HepG2 (cell line): ENCODE measurements around the gene PRKCSH. TPM values are rescaled to one million over a fixed set of nuclear protein-coding genes. Genes with fewer than 3 reads are reported as not detected.

Experiments
- CHD2 ChIP-seq: IDR thresholded peaks from 2 replicates; pipeline ENCODE4 v1.6.1; 2011; ENCODE audit warnings: low read depth, low read length, improper control_type of control experiment
- HMGXB4 ChIP-seq, 2 experiments: sonication (generic) in 1 of 2; formaldehyde crosslinking in 1 of 2; IDR thresholded peaks; 2 replicates each; pipeline versions ENCODE4 v1.4.0 to v1.6.1; 2018 to 2020; ENCODE audit warnings: missing genetic modification reagents in 2 of 2, borderline replicate concordance in 1 of 2, low read depth in 1 of 2, mild to moderate bottlenecking in 1 of 2, missing biosample characterization in 1 of 2
- MAFF ChIP-seq: IDR thresholded peaks from 2 replicates; pipeline ENCODE4 v1.6.1; 2011; ENCODE audit warnings: low read depth, low read length, improper control_type of control experiment
- ZEB1 ChIP-seq: IDR thresholded peaks from 2 replicates; pipeline ENCODE4 v1.6.1; 2012; ENCODE audit warnings: mild to moderate bottlenecking, low read depth, inconsistent platforms; ENCODE audit not compliant: insufficient replicate concordance
- ZMYM3 ChIP-seq: sonication (generic); formaldehyde crosslinking; IDR thresholded peaks from 2 replicates; pipeline ENCODE4 v1.5.1; 2020; ENCODE audit warnings: mild to moderate bottlenecking, missing genetic modification reagents
- ZNF10 ChIP-seq: sonication (generic); formaldehyde crosslinking; IDR thresholded peaks from 2 replicates; pipeline ENCODE4 v1.4.0; 2020; ENCODE audit warnings: mild to moderate bottlenecking, low read depth, missing genetic modification reagents, borderline replicate concordance
- ZNF274 ChIP-seq: sonication (generic); formaldehyde crosslinking; IDR thresholded peaks from 2 replicates; pipeline ENCODE4 v1.5.1; 2020; ENCODE audit warnings: mild to moderate bottlenecking, missing genetic modification reagents
- ZNF484 ChIP-seq: sonication (generic); formaldehyde crosslinking; IDR thresholded peaks from 2 replicates; pipeline ENCODE4 v1.5.1; 2020; ENCODE audit warnings: mild to moderate bottlenecking, low read depth, missing genetic modification reagents, borderline replicate concordance
- ZNF609 ChIP-seq: sonication (generic); formaldehyde crosslinking; IDR thresholded peaks from 2 replicates; pipeline ENCODE4 v1.4.0; 2020; ENCODE audit warnings: mild to moderate bottlenecking, missing genetic modification reagents, borderline replicate concordance
- ZNF839 ChIP-seq: sonication (generic); formaldehyde crosslinking; IDR thresholded peaks from 2 replicates; pipeline ENCODE4 v1.4.0; 2020; ENCODE audit warnings: missing genetic modification reagents, mild to moderate bottlenecking, borderline replicate concordance
- polyA plus RNA-seq, 8 experiments: library from polyadenylated mRNA; depleted of rRNA in 3 of 8; stranded (reverse) in 7 of 8; unstranded in 1 of 8; fragments of >200 nt; fragmentation: Illumina TruSeq in 4 of 8; extraction: Trizol in 4 of 8; gene quantifications; 2 replicates each; pipeline versions ENCODE4 v1.2.1 to v1.2.3, GENCODE V29; 2011 to 2016; ENCODE audit warnings: low read depth in 4 of 8, missing spikeins in 1 of 8, mixed read lengths in 1 of 8; ENCODE audit not compliant: insufficient read depth in 1 of 8
- total RNA-seq, 5 experiments: library from RNA; depleted of rRNA; stranded (reverse); fragments of >200 nt; fragmentation: Illumina TruSeq; extraction: Trizol; gene quantifications; 2 replicates each; pipeline ENCODE4 v1.2.3, GENCODE V29; 2016; ENCODE audit warnings: low read depth in 1 of 5
- TF ChIP-seq, protein P1 (sequence below): sonication (generic); formaldehyde crosslinking; IDR thresholded peaks from 2 replicates; pipeline ENCODE4 v1.9.0; 2021; ENCODE audit warnings: missing genetic modification reagents, mild to moderate bottlenecking, borderline replicate concordance

The PRKCSH gene
- total and polyA plus RNA-seq, 2 of the 13 experiments (the other 11 are each of a cell fraction or from before 2014, with no cell fraction given), result 85.1 to 125 TPM

- no peak for TF ChIP-seq ZNF609 (CRISPR knock-in tag)
- TF ChIP-seq ZEB1, result no peak
- TF ChIP-seq CHD2, result peak; percentile 21; the same call in 1 of the 2 replicates
- no peak for TF ChIP-seq ZNF10 (CRISPR knock-in tag)
- TF ChIP-seq, protein P1, sequence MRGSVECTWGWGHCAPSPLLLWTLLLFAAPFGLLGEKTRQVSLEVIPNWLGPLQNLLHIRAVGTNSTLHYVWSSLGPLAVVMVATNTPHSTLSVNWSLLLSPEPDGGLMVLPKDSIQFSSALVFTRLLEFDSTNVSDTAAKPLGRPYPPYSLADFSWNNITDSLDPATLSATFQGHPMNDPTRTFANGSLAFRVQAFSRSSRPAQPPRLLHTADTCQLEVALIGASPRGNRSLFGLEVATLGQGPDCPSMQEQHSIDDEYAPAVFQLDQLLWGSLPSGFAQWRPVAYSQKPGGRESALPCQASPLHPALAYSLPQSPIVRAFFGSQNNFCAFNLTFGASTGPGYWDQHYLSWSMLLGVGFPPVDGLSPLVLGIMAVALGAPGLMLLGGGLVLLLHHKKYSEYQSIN (CRISPR knock-in tag), result no peak
- TF ChIP-seq ZMYM3, result peak; percentile 88
- no peak for TF ChIP-seq ZNF484 (CRISPR knock-in tag)
- TF ChIP-seq MAFF, result no peak
- TF ChIP-seq HMGXB4 (CRISPR knock-in tag; IDR thresholded peaks at IDR 0.05; ENCODE audit: borderline replicate concordance in 1 of 2, low read depth in 1 of 2), result no peak
- TF ChIP-seq ZNF274 (CRISPR knock-in tag), result no peak
- no peak for TF ChIP-seq ZNF839
These were observed 24.8 kb downstream of the PRKCSH start (continued) for GRCh38 chr19:11460207-11460606.
